Astrocyte (in vitro differentiated cells and primary cell): ENCODE data around the gene MS4A4A. TPM values are rescaled to one million over a fixed set of nuclear protein-coding genes. Genes with fewer than 3 reads are reported as not detected.
"Not testable (repeated sequence)": the region's sequence is repeated elsewhere in the genome, so short reads cannot be mapped to it uniquely, and the experiment has no call there.

ENCODE experiments used
- DNase-seq: peaks from one replicate; pipeline ENCODE4 v3.0.0-alpha.2; 2010; ENCODE audit warnings: low read depth
- FAIRE-seq: peaks from 2 replicates; lab custom pipeline; 2011; peaks lifted over from hg19 to GRCh38; lab: Jason Lieb, UNC
- H2AFZ ChIP-seq: 2 replicates; pipeline ENCODE4 v1.6.0; 2012; ENCODE audit warnings: low read depth, low read length, inconsistent platforms
- H3K27ac ChIP-seq: 2 replicates; pipeline ENCODE4 v1.5.1; 2011; ENCODE audit warnings: low read depth, low read length, inconsistent platforms
- H3K27me3 ChIP-seq: 2 replicates; pipeline ENCODE4 v1.6.0; 2011; ENCODE audit warnings: low read length, inconsistent platforms; ENCODE audit not compliant: insufficient read depth
- H3K36me3 ChIP-seq: 2 replicates; pipeline ENCODE4 v1.5.1; 2011; ENCODE audit warnings: low read length, inconsistent platforms; ENCODE audit not compliant: insufficient read depth
- H3K4me1 ChIP-seq: 2 replicates; pipeline ENCODE4 v1.5.1; 2011; ENCODE audit warnings: low read length, inconsistent platforms; ENCODE audit not compliant: insufficient read depth
- H3K4me2 ChIP-seq: 2 replicates; pipeline ENCODE4 v1.6.0; 2012; ENCODE audit warnings: low read length, inconsistent platforms
- H3K4me3 ChIP-seq: 2 replicates; pipeline ENCODE4 v1.5.1; 2011; ENCODE audit warnings: low read depth, mild to moderate bottlenecking, low read length, inconsistent platforms; ENCODE audit not compliant: insufficient read depth
- H3K79me2 ChIP-seq: 2 replicates; pipeline ENCODE4 v1.6.0; 2012; ENCODE audit warnings: mild to moderate bottlenecking, low read length, inconsistent platforms; ENCODE audit not compliant: insufficient read depth
- H3K9ac ChIP-seq: 2 replicates; pipeline ENCODE4 v1.6.0; 2012; ENCODE audit warnings: mild to moderate bottlenecking, low read length, inconsistent platforms
- H3K9me3 ChIP-seq: 2 replicates; pipeline ENCODE4 v1.5.1; 2012; ENCODE audit warnings: low read depth, mild to moderate bottlenecking, low read length, inconsistent platforms; ENCODE audit not compliant: insufficient read depth
- H4K20me1 ChIP-seq: 2 replicates; pipeline ENCODE4 v1.6.0; 2012; ENCODE audit warnings: low read length, inconsistent platforms; ENCODE audit not compliant: insufficient read depth
- H3K27ac Mint-ChIP-seq: one replicate; pipeline ENCODE4 v1.8.0; 2021; ENCODE audit warnings: mild to moderate bottlenecking, mixed read lengths; ENCODE audit not compliant: unreplicated experiment
- H3K27me3 Mint-ChIP-seq: one replicate; pipeline ENCODE4 v1.8.0; 2021; ENCODE audit warnings: low read depth, mixed read lengths; ENCODE audit not compliant: unreplicated experiment
- H3K36me3 Mint-ChIP-seq: one replicate; pipeline ENCODE4 v1.8.0; 2021; ENCODE audit warnings: low read depth, mixed read lengths; ENCODE audit not compliant: unreplicated experiment
- H3K4me1 Mint-ChIP-seq: one replicate; pipeline ENCODE4 v1.8.0; 2021; ENCODE audit warnings: low read depth, mixed read lengths; ENCODE audit not compliant: unreplicated experiment
- H3K4me3 Mint-ChIP-seq: one replicate; pipeline ENCODE4 v1.8.0; 2021; ENCODE audit warnings: mild to moderate bottlenecking, moderate library complexity, mixed read lengths; ENCODE audit not compliant: unreplicated experiment
- H3K9me3 Mint-ChIP-seq: one replicate; pipeline ENCODE4 v1.8.0; 2021; ENCODE audit warnings: mild to moderate bottlenecking, mixed read lengths; ENCODE audit not compliant: unreplicated experiment
- EZH2 ChIP-seq: IDR thresholded peaks from 2 replicates; pipeline ENCODE4 v1.6.1; 2012; ENCODE audit warnings: mild to moderate bottlenecking, low read length, inconsistent platforms; ENCODE audit not compliant: insufficient read depth
- total RNA-seq: library from RNA; stranded (reverse); gene quantifications from 2 replicates; pipeline ENCODE4 v1.2.1, GENCODE V29; 2021
- TF ChIP-seq, protein P1 (sequence below): IDR thresholded peaks from 2 replicates; pipeline ENCODE4 v1.5.1; 2011; ENCODE audit warnings: low read depth, mild to moderate bottlenecking, inconsistent platforms, low read length, moderate library complexity; ENCODE audit not compliant: insufficient read depth

MS4A4A gene
- total RNA-seq, 1 donor from 2014 or later = 0.32 TPM

DNA sequence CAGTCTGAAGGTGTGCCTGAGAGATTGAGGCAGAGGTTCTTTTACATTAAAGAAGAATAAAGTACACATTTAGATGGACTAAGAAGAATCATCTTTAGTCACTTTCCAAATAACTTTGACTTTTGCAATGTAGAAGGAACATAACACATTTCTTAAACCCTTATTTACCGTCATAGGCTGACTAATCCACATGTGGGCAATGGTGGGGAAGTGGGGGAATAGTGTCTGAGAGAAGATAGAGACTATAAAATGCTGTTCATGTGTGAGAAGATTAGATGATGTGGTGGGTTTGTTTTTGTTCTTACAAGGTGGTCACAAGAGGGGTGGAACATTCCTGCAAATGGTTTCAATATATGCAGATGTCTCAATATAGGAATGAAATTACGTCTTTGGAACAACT lies 1.8 kb downstream of the MS4A4A start:
- H3K4me1 Mint-ChIP-seq = peaks cover 3% of the 10 kb centered on the region

DNA sequence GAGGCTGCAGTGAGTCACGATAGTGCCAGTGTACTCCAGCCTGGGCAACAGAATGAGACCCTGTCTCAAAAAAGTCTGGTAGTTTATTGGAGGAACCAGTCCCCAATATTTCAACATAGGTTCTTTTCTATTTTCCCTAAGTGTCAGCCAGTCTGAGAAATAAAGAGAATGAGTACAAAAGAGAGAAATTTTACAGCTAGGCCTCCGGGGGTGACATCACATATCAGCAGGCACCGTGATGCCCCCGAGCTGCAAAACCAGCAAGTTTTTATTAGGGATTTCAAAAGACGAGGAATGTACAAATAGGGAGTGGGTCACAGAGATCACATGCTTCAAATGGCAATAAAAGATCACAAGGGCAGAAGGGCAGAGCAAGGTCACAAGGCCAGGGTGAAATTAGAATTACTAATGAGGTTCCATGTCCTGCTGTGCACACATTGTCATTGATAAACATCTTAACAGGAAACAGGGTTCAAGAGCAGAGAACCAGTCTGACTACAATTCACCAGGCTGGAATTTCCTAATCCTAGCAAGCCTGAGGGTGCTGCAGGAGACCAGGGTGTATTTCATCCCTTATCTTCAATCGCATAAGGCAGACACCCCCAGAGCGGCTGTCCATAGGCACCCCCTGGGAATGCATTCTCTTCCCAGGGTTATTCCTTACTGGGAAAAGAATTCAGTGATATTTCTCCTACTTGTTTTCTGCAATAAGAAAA lies 5.1 kb downstream of the MS4A4A start:
- DNase-seq, H3K9me3 ChIP-seq, H3K4me3 ChIP-seq, FAIRE-seq, H3K4me1 Mint-ChIP-seq, H3K27ac Mint-ChIP-seq, H3K27me3 Mint-ChIP-seq, H3K27me3 ChIP-seq, H3K36me3 Mint-ChIP-seq, H3K27ac ChIP-seq, H3K36me3 ChIP-seq, H4K20me1 ChIP-seq, H3K9me3 Mint-ChIP-seq, H3K4me3 Mint-ChIP-seq, H3K4me2 ChIP-seq, H3K79me2 ChIP-seq, H2AFZ ChIP-seq, H3K9ac ChIP-seq, H3K4me1 ChIP-seq: not testable (repeated sequence)

More for the DNA sequence above, 1.8 kb downstream of the MS4A4A start:
- no peaks in the 10 kb centered on the region for H3K36me3 ChIP-seq
- Mint-ChIP-seq H3K27ac (no peak overlapping the region), H3K4me3 (no peak overlapping the region), H3K36me3 (peaks cover 2% of the 10 kb centered on the region), H3K27me3 (no peaks in the 10 kb centered on the region), H3K9me3 (peaks cover 3% of the 10 kb centered on the region)
- H3K9me3 ChIP-seq = no peaks in the 10 kb centered on the region
- H3K27me3 ChIP-seq = no peaks in the 10 kb centered on the region
- FAIRE-seq (no peak), DNase-seq (no peak)
- H3K4me1 ChIP-seq = no peaks in the 10 kb centered on the region
- no peak overlapping the region for H3K4me3 ChIP-seq
- H3K27ac ChIP-seq = no peak overlapping the region
- H2AFZ ChIP-seq = no peak overlapping the region
- no peak overlapping the region for H3K9ac ChIP-seq
- H3K79me2 ChIP-seq = no peaks in the 10 kb centered on the region
- no peak overlapping the region for H3K4me2 ChIP-seq
- no peak for TF ChIP-seq EZH2
- TF ChIP-seq, protein P1, sequence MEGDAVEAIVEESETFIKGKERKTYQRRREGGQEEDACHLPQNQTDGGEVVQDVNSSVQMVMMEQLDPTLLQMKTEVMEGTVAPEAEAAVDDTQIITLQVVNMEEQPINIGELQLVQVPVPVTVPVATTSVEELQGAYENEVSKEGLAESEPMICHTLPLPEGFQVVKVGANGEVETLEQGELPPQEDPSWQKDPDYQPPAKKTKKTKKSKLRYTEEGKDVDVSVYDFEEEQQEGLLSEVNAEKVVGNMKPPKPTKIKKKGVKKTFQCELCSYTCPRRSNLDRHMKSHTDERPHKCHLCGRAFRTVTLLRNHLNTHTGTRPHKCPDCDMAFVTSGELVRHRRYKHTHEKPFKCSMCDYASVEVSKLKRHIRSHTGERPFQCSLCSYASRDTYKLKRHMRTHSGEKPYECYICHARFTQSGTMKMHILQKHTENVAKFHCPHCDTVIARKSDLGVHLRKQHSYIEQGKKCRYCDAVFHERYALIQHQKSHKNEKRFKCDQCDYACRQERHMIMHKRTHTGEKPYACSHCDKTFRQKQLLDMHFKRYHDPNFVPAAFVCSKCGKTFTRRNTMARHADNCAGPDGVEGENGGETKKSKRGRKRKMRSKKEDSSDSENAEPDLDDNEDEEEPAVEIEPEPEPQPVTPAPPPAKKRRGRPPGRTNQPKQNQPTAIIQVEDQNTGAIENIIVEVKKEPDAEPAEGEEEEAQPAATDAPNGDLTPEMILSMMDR = no peak
- no peaks in the 10 kb centered on the region for H4K20me1 ChIP-seq

DNA sequence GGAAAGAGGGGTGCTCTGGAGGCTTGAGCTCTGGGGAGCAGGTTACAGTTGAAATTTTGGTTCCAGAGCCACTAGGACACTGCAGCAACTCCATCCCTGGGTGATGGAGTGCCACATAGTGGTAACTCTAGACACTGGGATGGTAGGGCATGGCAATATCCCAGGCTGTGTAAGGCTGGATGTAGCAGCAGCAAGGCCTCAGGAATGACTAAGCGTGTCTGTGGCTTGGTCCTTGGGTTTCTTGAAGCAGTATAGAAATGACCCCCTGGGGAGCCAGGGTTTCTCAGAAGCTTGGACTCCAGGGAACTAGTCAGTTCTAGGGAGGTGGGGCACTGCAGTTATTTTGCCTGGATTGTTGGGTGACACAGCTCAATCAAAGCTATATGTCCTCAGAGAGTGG lies 8.1 kb downstream of the MS4A4A start:
- Mint-ChIP-seq H3K9me3 (peaks cover 5% of the 10 kb centered on the region), H3K36me3 (peaks cover 2% of the 10 kb centered on the region), H3K27me3 (no peaks in the 10 kb centered on the region), H3K27ac (no peak overlapping the region), H3K4me1 (peaks cover 8% of the 10 kb centered on the region), H3K4me3 (no peak overlapping the region)
- Histone ChIP-seq H4K20me1 (no peaks in the 10 kb centered on the region), H2AFZ (no peak overlapping the region), H3K27me3 (no peaks in the 10 kb centered on the region), H3K4me2 (no peak overlapping the region), H3K9me3 (peaks cover 7% of the 10 kb centered on the region), H3K9ac (no peak overlapping the region), H3K79me2 (no peaks in the 10 kb centered on the region), H3K4me1 (no peaks in the 10 kb centered on the region), H3K4me3 (no peak overlapping the region), H3K36me3 (no peaks in the 10 kb centered on the region), H3K27ac (no peak overlapping the region)
- no peak for DNase-seq
- TF ChIP-seq, protein P1 = no peak
- TF ChIP-seq EZH2 = no peak
- no peak for FAIRE-seq
